GM19240 (cell line): Measurements from ENCODE around the gene ZDHHC8.

Source experiments
- DNase-seq: peaks from one replicate; pipeline ENCODE4 v3.0.0; 2011; ENCODE audit warnings: low spot score; ENCODE audit not compliant: insufficient read length

ZDHHC8 gene

DNA sequence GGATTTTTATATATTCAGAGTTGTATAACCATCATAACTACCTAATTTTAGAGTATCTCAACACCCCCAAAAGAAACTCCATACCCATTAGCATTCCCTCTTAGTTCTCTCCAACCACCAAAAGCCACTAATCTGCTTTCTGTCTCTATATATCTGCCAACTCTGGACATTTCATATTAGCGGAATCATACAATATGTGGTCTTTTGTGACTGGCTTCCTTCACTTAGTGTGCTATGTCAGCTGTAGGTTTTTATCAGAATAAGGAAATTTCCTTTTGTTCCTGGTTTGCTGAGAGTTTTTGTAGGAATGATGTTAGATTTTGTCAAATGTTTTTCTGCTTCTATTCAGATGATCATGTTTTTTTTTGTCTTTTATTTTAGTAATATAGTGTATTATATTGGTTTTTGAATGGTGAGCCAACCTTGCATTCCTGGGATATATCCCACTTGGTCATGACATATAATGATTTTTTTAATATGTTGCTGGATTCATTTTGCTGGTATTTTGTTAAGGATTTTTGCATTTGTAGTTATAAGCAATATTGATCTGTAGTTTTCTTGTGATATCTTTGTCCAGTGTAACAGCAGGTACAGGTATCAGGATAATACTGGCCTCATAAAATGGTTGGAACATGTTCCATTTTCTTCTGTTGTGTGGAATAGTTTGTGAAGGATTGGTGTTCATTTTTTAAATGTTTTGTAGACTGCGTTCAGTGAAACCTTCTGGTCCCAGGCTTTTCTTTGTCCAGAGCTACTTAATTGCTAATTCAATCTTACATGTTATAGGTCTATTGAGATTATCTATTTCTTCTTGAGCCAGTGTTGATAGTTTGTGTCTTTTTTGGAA, 34.8 kb upstream of the ZDHHC8 start:
- no peak for DNase-seq

- no peak for DNase-seq
Measured at GRCh38 chr22:20099099-20099711, 32.4 kb upstream of the ZDHHC8 start.

DNA sequence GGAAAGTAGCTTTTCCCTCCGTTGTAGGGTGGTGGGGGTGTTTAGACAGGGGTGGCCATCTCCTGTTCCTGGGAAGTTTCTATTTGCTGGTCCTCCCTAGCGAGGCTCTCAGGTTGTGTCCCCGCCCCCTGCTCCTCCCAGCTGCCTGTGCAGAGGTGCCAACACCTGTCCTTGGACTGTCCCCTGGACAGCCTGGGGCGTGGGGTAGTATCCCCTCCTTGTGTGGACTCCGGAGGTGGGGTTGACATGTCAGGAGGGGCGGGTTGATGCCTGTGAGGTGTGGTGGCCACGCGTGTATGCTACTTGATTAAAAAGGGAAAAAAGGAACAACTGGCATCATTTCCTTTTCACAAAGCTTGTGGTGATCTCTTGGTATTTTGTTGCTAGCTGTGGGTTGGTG, 30.0 kb upstream of the ZDHHC8 start:
- no peak for DNase-seq

- DNase-seq, result no peak
Measured at GRCh38 chr22:20102203-20102780, 29.3 kb upstream of the ZDHHC8 start.

GRCh38 chr22:20105456-20106204, 26.0 kb upstream of the ZDHHC8 start:
- DNase-seq, result no peak

GRCh38 chr22:20106205-20106848, 25.3 kb upstream of the ZDHHC8 start:
- DNase-seq, result no peak

- DNase-seq, result no peak
Measured at GRCh38 chr22:20106849-20107237, 24.8 kb upstream of the ZDHHC8 start.

GRCh38 chr22:20107471-20107901, 24.1 kb upstream of the ZDHHC8 start:
- DNase-seq, result no peak

GRCh38 chr22:20107951-20108756, 23.4 kb upstream of the ZDHHC8 start:
- DNase-seq, result no peak

DNA sequence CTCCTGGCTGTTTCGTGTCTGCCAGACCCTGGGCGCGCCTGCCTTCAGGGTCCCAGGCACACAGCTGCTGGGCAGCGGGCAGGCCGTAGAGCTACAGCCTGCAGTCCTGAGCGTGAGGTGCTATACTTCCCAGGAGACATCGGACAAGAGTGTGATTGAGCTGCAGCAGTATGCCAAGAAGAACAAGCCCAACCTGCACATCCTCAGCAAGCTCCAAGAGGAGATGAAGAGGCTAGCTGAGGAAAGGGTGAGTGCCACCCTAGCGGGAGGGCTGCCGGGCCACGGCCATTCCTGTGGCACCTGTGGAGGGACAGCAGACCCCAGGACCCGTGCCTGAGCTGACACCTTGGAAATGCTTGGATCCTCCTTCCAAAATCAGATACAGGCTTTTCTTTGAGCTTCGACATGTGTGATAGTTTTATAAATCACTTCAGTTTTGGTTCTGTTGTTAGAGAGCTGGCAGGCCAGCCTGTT, 22.8 kb upstream of the ZDHHC8 start:
- no peak for DNase-seq

DNA sequence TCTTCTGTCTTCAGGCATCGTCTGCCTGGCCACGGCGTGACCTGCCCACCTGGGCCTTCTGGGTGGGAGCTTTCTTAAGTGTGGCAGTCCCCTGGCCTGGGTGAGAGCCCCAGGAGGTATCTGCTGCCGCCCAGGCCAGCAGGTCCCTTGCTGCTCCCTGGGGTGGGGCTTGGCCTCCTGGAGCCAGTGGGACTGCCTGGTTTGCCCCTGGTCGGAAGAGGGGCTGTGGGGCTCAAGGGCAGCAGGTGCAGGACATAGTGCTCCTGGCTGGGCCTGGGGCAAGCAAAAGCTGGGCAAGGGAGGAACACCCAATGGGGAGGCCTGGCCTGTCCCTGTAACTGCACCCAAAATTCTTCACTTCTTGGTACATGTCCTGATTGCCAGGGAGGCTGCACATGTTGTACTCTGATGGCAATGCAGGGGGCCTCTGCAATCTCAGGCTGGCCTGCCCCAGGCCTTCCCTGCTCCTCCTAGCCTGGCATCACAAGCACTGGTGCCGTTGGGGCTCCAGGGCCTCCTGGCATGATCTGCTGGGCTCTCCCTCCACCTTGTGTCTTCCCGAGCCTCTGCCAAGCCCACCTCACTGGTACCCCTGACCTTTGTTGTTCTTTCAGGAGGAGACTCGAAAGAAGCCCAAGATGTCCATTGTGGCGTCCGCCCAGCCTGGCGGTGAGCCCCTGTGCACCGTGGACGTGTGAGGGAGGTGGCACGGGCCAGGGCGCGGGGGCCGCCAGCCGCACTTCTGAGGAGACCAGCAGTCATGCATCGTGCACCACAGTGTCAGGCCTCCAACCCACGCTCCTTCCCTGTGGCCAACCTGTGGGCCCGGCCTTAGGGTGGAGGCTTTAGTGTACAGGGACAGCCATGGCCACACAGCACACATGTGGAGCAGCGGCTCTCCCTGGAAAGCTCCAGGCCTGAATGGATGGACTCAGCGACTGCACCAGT, 21.9 kb upstream of the ZDHHC8 start:
- no peak for DNase-seq

DNA sequence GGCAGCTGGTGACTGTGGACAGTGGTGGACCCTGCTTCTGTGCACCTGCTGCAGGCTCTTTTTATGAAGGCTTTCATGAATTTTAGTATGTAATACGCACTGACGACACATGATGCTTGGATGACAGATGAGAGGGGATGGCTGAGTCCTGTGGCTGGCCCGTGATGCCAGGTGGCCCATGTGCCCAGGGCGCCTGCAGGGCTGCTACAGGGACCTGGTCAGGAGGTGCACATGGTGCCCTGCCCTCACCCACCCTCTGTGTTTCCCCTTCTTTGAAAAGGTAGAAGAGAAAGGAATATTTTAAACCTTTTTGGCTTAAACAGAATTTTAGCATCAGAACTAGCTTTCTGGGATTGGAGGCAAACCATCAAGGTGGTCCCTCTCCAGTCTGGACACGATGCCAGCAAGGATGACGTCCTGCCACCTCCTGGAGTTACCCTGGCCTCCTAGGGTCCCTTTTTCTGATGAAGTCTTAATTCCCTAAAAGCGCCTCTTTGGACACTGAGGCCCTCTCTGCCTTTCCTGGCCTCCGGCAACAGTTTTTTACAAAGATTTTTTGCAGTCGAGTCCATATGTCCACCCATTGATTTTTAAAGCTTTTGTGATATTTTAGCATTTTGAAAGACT, 21.1 kb upstream of the ZDHHC8 start:
- no peak for DNase-seq

DNA sequence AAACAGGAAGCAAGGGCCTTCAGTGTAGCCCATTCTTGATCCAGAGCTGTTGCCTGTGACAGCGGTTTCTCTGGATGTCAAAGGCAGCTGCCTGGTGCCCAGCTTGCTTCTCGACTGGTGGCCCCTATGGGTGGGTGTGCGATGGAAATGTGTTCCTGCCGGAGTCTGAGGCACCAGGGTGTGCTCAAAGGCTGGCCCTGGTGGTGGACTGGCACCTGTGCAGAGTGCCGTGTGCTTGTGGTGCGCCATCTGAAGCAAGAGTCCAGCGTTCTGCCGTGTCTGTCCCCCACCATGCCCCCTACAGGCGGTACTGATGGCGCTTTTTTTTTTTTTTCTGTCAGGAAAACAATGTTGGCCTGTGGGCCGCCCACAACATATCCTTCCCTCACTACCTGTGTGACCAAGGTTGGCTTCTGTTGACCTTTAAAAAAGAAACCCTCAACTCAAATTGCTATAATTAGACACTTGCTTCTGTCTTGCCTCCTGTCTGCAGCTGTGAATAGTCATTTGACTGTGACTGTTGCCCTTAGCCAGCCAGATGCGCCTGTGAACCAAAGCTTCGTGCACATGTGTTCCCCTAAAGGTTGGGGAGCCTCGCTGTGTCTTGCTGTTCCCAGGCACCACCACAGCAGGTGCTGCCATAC, 20.4 kb upstream of the ZDHHC8 start:
- DNase-seq, result no peak

- no peak for DNase-seq
Measured at GRCh38 chr22:20111689-20112622, 19.6 kb upstream of the ZDHHC8 start.

DNA sequence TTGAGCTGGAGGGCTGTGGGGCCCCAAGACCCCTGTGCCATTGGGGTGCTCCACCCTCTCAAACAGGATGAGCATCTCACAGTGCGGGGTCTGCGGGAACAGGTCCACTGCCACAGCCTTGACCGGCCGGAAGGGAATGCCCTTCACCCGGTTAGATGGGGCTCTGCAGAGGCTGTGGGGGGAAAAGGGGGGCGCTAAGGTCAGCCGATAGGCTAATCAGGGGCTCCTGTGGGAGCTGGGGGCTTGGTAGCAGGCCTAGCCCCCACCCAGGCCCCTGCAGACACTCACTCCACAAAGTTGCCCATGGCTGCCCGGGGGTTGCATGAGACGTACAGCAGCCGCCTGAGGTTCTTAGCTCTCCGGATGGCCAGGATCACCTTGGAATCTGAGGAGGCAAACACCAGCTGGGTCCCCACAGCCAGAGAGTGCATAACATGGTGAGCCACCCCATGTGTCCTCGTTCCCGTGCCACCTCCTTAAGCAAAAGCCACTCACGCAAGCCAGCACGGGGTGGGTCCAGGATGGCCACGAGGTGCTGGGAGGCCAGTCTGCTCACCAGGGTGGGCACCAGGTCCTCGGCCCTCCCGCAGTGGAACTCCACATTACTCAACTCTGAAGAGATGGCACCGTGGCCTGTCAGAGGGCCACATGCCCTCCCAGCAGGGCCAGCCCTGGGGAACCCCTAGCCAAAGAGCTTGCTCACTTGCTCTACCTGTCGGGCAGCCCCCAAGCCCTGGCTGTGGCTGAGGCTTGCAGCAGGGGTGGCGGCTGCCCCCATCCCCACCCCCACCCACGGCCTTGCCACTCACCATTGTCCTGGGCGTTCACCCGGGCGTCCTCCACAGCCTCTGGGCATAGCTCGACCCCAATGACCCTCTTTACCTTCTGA, 18.7 kb upstream of the ZDHHC8 start:
- DNase-seq, result no peak
